MM.1S (cell line): ENCODE measurements around the gene ASCC3.
"Not testable (repeated sequence)": the region's sequence is repeated elsewhere in the genome, so short reads cannot be mapped to it uniquely, and the experiment has no call there.

Experiments
- DNase-seq: peaks from one replicate; pipeline ENCODE4 v3.0.0-alpha.2; 2015
- H2AFZ ChIP-seq: fragments of 300-600 bp; sonication (generic); 2 replicates; pipeline ENCODE4 v1.6.0; 2016; ENCODE audit warnings: antibody characterized with exemption, low read length
- H3F3A ChIP-seq: fragments of 300-600 bp; sonication (generic); 2 replicates; pipeline ENCODE4 v1.6.1; 2016; ENCODE audit warnings: mild to moderate bottlenecking, antibody characterized with exemption, low read length, moderate library complexity, mixed read lengths; ENCODE audit not compliant: insufficient read depth
- H3K27ac ChIP-seq: fragments of 300-600 bp; sonication (generic); 2 replicates; pipeline ENCODE4 v1.5.1; 2016; ENCODE audit warnings: mild to moderate bottlenecking, low read length
- H3K27me3 ChIP-seq: fragments of 300-600 bp; sonication (generic); replicated peaks from 2 replicates; pipeline ENCODE4 v1.6.0; 2016; ENCODE audit warnings: low read length; ENCODE audit not compliant: insufficient read depth
- H3K36me3 ChIP-seq: fragments of 300-600 bp; sonication (generic); replicated peaks from 2 replicates; pipeline ENCODE4 v1.6.1; 2016; ENCODE audit warnings: mild to moderate bottlenecking, low read length, mixed read lengths; ENCODE audit not compliant: insufficient read depth
- H3K4me1 ChIP-seq: fragments of 300-600 bp; sonication (generic); 2 replicates; pipeline ENCODE4 v1.6.1; 2016; ENCODE audit warnings: low read length, mixed read lengths
- H3K4me2 ChIP-seq: fragments of 300-600 bp; sonication (generic); 2 replicates; pipeline ENCODE4 v1.6.0; 2016; ENCODE audit warnings: low read depth, low read length
- H3K4me3 ChIP-seq: fragments of 300-600 bp; sonication (generic); 2 replicates; pipeline ENCODE4 v1.5.1; 2016; ENCODE audit warnings: low read length, mixed read lengths
- H3K79me2 ChIP-seq: fragments of 300-600 bp; sonication (generic); 2 replicates; pipeline ENCODE4 v1.6.1; 2016; ENCODE audit warnings: mixed run types, low read length, mixed read lengths
- H3K9ac ChIP-seq: fragments of 300-600 bp; sonication (generic); 2 replicates; pipeline ENCODE4 v1.6.1; 2016; ENCODE audit warnings: low read length, mixed read lengths
- H3K9me2 ChIP-seq: fragments of 300-600 bp; sonication (generic); replicated peaks from 2 replicates; pipeline ENCODE4 v1.6.1; 2016; ENCODE audit warnings: mild to moderate bottlenecking, low read length, mixed read lengths; ENCODE audit not compliant: insufficient read depth
- H3K9me3 ChIP-seq: fragments of 300-600 bp; sonication (generic); replicated peaks from 2 replicates; pipeline ENCODE4 v1.6.1; 2016; ENCODE audit warnings: mild to moderate bottlenecking, low read length, mixed read lengths; ENCODE audit not compliant: insufficient read depth
- H4K20me1 ChIP-seq: fragments of 300-600 bp; sonication (generic); 2 replicates; pipeline ENCODE4 v1.6.1; 2016; ENCODE audit warnings: mild to moderate bottlenecking, low read length, moderate library complexity, mixed read lengths; ENCODE audit not compliant: insufficient read depth
- EZH2 ChIP-seq: fragments of 300-600 bp; sonication (generic); optimal IDR thresholded peaks from 2 replicates; pipeline ENCODE3; 2017; ENCODE audit warnings: low read depth, mild to moderate bottlenecking, antibody characterized with exemption, low read length, mixed read lengths
- EZH2phosphoT487 ChIP-seq: fragments of 300-600 bp; sonication (generic); IDR thresholded peaks from 2 replicates; pipeline ENCODE4 v1.6.1; 2018; ENCODE audit warnings: antibody characterized with exemption, low read length
- TF ChIP-seq, protein P1 (sequence below): fragments of 300-600 bp; sonication (generic); IDR thresholded peaks from 2 replicates; pipeline ENCODE4 v1.5.1; 2016; ENCODE audit warnings: antibody characterized with exemption, low read length, mixed read lengths

ASCC3 gene

DNA sequence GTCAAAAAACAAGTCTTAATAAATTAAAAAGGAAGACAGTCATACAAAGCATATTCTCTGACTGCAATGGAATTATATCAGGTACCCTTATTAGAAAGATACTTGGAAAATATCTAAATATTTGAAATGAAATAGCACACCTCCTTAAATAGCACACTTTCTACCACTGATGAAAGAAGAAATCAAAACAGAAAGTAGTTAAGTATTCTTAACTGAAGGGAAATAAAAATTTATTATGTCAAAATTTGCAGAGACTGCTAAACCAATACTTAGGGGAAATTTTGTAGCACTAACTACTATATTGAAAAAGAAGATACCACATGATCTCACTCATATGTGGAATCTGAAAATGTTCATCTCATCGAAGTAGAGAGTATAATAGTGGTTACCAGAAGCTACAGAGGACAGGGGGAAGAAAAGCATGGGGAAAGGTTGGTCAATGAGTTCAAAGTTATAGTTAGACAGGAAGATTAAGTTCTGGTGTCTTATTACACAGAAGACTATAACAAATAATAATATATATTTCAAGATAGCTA is 112.2 kb downstream of the ASCC3 start:
- no peak overlapping the region for H3K4me2 ChIP-seq
- H3K9me3 ChIP-seq = no peaks in the 10 kb centered on the region
- 0 out of 2 replicates have a peak, but pooled peaks cover 6% of the 10 kb centered on the region for H3K4me1 ChIP-seq
- H4K20me1 ChIP-seq = no peaks in the 10 kb centered on the region
- H3K27me3 ChIP-seq = no peaks in the 10 kb centered on the region
- no peak overlapping the region for H3K4me3 ChIP-seq
- no peak overlapping the region for H2AFZ ChIP-seq
- H3K9ac ChIP-seq = no peak overlapping the region
- no peaks in the 10 kb centered on the region for H3K79me2 ChIP-seq
- DNase-seq = no peak
- peaks cover 16% of the 10 kb centered on the region; the same call in 1 of the 2 replicates for H3K36me3 ChIP-seq
- TF ChIP-seq EZH2phosphoT487 (no peak), EZH2 (no peak)
- TF ChIP-seq, protein P1, sequence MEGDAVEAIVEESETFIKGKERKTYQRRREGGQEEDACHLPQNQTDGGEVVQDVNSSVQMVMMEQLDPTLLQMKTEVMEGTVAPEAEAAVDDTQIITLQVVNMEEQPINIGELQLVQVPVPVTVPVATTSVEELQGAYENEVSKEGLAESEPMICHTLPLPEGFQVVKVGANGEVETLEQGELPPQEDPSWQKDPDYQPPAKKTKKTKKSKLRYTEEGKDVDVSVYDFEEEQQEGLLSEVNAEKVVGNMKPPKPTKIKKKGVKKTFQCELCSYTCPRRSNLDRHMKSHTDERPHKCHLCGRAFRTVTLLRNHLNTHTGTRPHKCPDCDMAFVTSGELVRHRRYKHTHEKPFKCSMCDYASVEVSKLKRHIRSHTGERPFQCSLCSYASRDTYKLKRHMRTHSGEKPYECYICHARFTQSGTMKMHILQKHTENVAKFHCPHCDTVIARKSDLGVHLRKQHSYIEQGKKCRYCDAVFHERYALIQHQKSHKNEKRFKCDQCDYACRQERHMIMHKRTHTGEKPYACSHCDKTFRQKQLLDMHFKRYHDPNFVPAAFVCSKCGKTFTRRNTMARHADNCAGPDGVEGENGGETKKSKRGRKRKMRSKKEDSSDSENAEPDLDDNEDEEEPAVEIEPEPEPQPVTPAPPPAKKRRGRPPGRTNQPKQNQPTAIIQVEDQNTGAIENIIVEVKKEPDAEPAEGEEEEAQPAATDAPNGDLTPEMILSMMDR = no peak
- no peaks in the 10 kb centered on the region for H3K9me2 ChIP-seq
- H3K27ac ChIP-seq = no peak overlapping the region
- no peaks in the 10 kb centered on the region for H3F3A ChIP-seq

DNA sequence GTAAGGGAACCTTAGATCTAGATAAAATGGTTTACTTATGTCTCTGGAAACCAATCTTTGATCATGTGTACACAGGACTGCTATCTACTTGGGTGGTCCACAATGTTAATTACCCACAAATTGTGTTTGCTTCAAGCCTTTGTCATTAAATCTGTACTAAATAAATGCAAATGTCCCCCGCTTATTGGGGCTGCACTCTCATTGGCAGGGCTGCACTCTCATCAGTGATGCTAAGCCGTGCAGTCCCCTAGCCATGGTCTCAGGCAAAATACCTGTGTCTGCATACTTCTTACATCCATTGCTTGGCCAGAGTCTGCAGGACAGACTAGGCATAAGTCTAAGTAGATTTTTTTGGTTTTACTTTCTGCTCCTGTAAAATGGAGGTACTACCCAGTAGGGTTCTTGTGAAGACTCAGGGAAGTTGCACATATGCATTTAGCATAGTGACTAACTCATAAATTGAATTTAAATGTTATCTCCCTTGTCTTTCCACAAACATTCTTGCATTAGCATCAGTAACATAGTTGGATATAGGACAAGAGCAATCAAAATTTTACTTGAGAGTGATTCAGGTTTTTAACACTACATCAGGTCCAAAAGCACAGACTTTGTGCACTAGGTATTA is 117.4 kb downstream of the ASCC3 start:
- no peaks in the 10 kb centered on the region for H3K9me2 ChIP-seq
- no peak overlapping the region for H3K27ac ChIP-seq
- H3K36me3 ChIP-seq = peaks cover 24% of the 10 kb centered on the region; the same call in 1 of the 2 replicates
- no peaks in the 10 kb centered on the region for H3F3A ChIP-seq
- no peak overlapping the region for H3K4me2 ChIP-seq
- H3K9ac ChIP-seq = no peak overlapping the region
- no peaks in the 10 kb centered on the region for H3K27me3 ChIP-seq
- DNase-seq = no peak
- TF ChIP-seq, protein P1 = no peak
- TF ChIP-seq EZH2 (no peak), EZH2phosphoT487 (no peak)
- H3K4me1 ChIP-seq = 0 out of 2 replicates have a peak, but pooled peaks cover 3% of the 10 kb centered on the region
- no peaks in the 10 kb centered on the region for H4K20me1 ChIP-seq
- no peaks in the 10 kb centered on the region for H3K9me3 ChIP-seq
- H3K4me3 ChIP-seq = no peak overlapping the region
- no peaks in the 10 kb centered on the region for H3K79me2 ChIP-seq
- H2AFZ ChIP-seq = no peak overlapping the region

DNA sequence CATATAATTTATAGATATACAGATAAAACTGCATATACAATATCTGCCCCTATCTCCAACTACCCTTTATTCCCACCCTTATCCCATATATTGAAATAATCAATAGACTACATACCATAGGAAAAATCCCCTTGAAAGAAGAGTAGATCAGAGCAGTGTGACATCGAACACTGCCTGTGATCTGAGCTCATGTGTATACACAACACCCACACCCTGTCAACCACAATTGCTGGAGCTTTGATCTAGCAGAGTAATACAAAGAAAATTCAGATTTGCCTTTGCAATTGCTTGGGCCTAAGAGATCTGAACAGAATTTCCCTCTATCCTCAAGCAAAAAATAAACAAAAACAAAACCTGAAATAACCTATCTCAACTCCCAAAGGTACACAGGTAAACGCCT is 119.3 kb downstream of the ASCC3 start:
- Histone ChIP-seq H3F3A (no peaks in the 10 kb centered on the region), H3K27me3 (no peaks in the 10 kb centered on the region), H2AFZ (no peak overlapping the region), H3K4me2 (no peak overlapping the region), H3K27ac (no peak overlapping the region), H3K9ac (no peak overlapping the region), H3K79me2 (no peaks in the 10 kb centered on the region), H3K4me1 (no peaks in the 10 kb centered on the region), H3K9me2 (no peaks in the 10 kb centered on the region), H4K20me1 (no peaks in the 10 kb centered on the region), H3K4me3 (no peak overlapping the region), H3K36me3 (peaks cover 24% of the 10 kb centered on the region; the same call in 1 of the 2 replicates), H3K9me3 (no peaks in the 10 kb centered on the region)
- DNase-seq = no peak
- TF ChIP-seq EZH2phosphoT487 (no peak), EZH2 (no peak)
- TF ChIP-seq, protein P1 = no peak

DNA sequence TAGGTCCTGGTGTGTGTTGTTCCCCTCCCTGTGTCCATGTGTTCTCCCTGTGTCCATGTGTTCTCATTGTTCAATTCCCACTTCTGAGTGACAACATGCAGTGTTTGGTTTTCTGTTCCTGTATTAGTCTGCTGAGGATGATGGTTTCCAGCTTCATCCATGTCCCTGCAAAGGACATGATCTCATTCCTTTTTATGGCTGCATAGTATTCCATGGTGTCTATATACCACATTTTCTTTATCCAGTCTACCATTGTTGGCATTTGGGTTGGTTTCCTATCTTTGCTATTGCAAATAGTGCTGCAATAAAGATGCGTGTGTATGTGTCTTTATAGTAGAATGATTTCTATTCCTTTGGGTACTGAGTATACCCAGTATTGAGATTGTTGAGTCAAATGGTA is 122.7 kb downstream of the ASCC3 start:
- H3K9ac ChIP-seq, H3K27me3 ChIP-seq, H3K36me3 ChIP-seq, H3F3A ChIP-seq, DNase-seq, H3K27ac ChIP-seq, H3K4me1 ChIP-seq, H3K9me2 ChIP-seq, H3K4me3 ChIP-seq, H3K4me2 ChIP-seq, H4K20me1 ChIP-seq, H3K9me3 ChIP-seq, H2AFZ ChIP-seq, H3K79me2 ChIP-seq: not testable (repeated sequence)
